Measurements from ENCODE around the gene AFDN.

Gene AFDN

DNA sequence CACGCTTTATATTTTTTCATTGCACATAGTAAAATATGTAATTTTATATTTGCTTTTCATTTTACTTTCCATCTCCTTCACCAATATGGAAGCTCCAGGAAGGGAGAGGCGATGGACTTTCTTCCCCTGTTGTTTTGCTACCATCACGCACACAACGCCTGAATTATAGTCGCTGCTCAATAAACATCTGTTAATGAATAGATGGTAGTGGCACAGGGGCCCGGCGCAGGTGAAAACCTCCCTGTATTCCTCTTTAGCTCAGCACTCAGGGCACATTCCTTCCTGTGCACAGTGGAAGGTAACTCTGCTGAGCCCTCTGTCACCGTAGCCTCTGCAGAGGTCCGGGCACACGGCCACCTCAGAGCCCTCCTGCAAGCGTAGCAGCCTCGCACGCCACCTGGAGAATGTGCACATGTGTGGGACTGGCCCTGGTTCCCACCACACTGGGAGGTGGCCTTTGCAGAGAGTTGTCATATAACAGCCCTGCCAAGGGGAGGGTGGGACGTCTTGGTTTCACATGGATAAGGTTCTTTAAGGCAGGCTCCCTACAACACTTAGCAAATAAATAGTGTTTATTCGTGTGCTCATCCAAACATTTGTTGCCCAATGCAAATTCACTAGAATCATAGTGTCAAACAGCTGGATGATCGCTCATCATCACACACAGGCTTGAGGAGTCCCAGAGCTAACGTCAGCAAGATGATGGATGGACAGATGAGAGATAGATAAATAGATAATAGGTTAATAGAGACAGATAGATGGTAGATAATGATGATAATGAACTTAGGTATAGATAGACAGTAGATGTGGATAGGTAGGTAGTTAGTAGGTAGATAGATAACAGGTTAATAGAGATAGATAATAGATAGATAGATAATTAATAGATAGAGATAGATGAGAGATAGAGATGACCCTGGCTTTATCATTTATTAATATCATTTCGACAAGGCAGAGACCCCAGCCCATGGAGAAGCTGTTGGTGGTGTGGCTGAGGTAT lies 32.3 kb upstream of the AFDN start:
- no peak for DNase-seq

GRCh38 chr6:167795321-167795811 lies 31.3 kb upstream of the AFDN start:
- DNase-seq, result no peak

DNA sequence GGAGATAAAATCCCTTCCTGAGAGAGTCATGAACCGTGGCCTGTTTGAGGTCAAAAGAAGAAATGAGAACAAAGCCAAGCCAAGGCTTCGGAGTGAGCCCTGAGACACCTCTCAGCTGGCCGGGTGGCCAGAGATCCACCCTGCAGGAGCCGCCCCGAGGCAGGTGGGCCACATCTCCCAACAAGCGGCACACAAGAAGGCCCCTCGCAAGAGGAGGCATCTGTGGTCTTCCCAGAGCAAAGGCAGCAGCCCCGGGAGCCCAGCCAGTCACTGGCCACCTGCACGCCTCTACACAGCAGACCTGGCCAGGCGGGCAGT lies 30.9 kb upstream of the AFDN start:
- DNase-seq, result no peak

- DNase-seq, result no peak
Measured at GRCh38 chr6:167796192-167796981, 30.3 kb upstream of the AFDN start.

DNA sequence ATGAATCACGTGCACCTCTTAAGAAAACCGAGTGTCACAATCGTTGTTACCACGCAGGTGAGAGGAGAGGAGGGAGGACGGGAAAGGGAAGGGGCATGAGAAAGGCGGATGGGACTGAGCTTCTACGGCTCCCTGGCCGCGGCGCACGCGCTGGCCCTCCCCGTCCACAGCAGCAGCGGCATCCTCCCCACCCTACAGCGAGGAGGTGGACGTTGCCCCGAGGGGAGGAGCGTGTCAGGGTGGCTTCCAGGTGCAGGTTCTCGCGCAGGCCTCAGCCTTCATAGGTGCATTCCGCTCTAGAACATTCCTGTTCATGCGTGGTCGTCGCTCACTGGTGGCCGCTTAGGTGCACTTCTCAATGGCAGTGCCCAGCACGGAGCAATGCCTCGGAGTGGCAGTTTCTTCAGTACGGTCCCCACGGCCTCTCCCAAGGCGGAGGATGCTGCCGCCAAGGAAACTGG lies 29.7 kb upstream of the AFDN start:
- DNase-seq, result no peak

GRCh38 chr6:167797476-167798265 lies 29.0 kb upstream of the AFDN start:
- DNase-seq, result no peak

DNA sequence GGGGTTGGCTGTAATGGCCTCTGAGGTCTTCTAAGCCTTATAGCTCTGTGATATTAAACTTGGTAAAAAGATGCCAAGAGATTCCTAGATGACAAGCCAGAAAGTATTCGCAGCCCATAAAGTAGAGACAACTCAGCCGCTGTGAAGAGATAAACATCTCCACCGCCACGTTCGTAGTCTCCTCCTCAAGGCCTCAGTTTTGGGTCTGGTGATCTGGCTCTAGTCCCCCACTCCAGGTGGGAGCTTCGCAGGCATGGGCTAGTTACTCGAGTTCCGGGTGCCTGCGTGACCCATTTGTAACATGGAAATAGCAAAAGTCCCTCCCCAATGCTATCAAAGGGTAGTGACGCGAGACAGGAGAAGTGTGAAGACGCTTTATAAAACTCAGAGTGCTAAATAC lies 28.3 kb upstream of the AFDN start:
- no peak for DNase-seq

DNA sequence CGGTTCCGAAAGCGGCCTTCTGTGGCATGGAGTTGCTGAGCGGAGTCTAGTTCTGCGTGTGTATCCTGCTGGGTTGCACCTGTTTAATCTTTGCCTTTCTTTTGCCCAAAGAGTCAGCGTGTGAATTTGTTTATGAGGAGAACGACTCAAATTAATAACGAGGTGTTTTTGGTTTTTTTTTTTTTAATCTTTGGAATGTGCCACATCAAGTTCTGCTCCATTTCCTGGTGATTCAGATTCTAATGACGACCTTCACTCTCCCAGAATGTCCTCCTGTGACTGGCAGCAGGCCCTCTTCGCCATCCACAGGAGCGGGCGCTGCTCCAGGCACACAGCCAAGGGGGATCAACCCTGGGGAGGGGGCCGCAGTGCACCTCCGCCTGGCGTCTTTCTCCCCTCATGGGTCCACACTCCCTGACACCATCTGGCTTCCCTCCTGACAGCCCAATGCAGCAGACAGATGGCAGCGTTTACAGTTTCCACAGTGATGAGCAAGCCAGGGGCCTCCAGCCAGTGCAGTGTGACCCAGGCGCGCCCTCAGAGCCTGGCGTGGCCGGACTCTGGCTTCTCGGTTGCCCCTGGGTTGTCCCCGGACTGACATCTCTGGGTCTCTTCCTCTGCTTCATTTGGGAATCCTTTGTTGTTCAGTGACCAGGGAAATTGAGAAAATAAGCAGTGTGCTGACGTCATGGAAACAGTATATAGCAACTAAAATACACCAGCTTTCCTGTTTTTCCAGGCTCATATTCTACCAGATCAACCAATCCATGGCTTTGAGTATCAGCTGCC lies 27.5 kb upstream of the AFDN start:
- no peak for DNase-seq

DNA sequence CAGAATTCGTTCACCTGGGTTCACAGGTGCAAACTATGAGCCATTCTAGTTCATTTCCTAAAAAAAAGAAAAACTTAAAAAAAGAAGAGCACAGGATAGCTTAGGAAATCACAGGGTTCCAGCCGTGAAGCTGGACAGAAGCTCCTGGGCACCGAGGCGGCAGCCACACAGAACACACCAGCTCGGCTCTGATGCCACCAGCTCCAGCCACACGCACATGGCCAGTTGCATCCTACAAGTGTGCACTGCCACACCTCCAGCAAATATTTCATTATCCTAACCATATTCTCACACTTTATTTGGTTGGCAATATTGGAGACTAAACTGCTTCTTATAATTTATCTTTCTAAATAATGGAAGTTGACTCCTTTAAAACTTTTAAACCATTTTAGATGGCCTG lies 26.2 kb upstream of the AFDN start:
- DNase-seq, result no peak

DNA sequence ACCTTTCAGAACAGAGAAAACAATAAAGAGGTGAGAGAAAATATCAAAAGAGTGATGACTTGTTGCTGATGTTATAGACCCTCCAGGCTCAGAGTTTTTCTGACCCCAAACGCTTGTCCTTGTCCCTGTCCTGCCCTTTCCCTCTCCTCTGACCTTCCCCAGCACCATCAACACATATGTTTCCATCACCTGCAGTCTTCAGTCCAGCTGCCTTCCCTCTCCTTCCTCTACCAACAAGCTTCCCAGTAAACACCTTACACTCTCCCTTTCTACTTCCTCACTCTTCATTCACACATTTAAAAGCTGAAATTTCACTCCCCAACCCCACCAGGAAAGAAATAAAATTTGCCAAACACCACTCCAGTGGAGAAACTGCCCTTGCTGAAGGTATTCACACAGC lies 25.4 kb upstream of the AFDN start:
- no peak for DNase-seq

DNA sequence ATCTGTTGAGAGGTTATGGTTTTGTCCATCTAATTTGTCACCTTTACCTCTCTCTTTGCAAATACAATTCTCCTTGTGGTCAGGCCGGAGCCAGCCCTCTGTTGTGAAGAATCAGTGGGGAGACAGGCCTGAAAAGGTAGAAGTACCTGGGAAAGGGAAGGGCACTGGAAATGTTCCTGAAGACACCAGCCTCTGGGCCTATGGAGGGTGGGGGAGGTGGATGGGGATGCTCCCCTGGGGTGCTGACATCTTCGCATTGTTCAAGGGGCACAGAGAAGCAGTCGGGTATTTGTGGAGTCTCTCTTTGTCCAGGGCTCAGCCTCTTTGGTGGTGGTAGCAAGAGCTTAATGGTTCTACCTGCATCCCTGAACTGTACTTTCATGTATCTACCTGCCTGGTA lies 24.4 kb upstream of the AFDN start:
- DNase-seq, result no peak

DNA sequence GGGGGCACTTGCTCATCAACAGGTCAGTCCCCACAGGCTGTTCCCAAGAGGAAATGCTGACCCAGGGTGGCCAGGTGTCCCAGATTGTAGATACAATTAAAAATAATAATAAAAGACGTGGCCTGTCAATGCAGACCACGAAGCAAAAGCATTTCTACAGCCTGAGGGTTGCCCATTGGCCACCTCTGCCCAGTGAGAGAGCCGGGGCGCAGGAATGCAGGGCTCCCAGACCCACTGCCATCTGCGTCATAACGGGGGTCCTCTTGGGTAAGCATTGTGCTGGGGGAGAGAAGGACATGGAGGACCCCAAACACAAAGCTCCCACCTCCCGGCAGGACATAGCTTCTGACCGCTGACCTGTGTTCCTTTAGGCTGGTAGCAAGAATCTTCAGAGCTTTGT lies 22.9 kb upstream of the AFDN start:
- no peak for DNase-seq

- DNase-seq, result no peak
Measured at GRCh38 chr6:167804281-167805013, 22.3 kb upstream of the AFDN start.

- DNase-seq, result no peak
Measured at GRCh38 chr6:167805349-167806060, 21.2 kb upstream of the AFDN start.

GRCh38 chr6:167806061-167806700 lies 20.5 kb upstream of the AFDN start:
- DNase-seq, result no peak

DNA sequence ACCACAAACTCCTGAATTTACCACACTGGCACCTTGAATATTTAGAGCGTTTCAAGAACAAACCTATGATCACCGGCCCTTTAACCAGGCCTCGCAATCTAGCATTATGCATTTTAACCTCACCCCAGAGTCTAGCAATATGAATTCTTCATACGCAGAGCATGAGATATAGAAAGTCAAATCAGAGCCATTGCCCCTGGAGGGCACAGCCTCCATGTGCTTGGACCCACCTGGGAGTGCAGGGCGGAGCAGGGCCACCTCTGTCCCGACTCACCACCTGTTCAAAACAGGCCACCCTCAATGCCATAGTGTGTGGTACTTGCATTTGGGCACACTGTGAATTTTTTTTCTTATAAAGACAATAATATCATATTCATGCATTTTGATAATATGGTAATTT lies 19.5 kb upstream of the AFDN start:
- no peak for DNase-seq

DNA sequence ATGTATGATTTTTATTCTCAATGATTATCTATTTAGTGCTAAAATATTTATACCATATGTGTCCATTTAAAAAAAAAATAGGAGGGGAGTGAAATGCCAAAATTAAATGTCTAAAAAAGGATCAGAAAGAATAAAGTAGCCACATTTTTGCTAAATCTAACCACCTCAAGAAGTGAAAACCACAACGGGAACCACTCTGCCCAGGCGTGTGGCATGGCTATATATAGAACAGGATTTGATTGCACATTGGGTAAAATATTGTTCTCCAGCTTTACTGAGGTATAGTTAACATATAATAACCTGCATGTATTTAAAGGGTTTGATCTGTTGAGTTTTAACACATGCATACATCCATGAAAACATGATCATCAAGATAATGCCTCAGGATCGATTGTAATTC lies 19.0 kb upstream of the AFDN start:
- DNase-seq, result no peak

- no peak for DNase-seq
Measured at GRCh38 chr6:167811040-167811439, 15.7 kb upstream of the AFDN start.

- DNase-seq, result no peak
Measured at GRCh38 chr6:167811442-167812087, 15.1 kb upstream of the AFDN start.
